Activated CD4-positive, alpha-beta T cell treated with anti-CD3 and anti-CD28 coated beads for 24 hours (primary cell): ENCODE data around the gene FPGS.
"Not testable (repeated sequence)": the region's sequence is repeated elsewhere in the genome, so short reads cannot be mapped to it uniquely, and the experiment has no call there.

Experiments
- DNase-seq, 2 donors: peaks; one replicate each; pipeline ENCODE4 v3.0.0-alpha.2; 2020; ENCODE audit warnings: low read depth in 2 of 2

The FPGS gene

DNA sequence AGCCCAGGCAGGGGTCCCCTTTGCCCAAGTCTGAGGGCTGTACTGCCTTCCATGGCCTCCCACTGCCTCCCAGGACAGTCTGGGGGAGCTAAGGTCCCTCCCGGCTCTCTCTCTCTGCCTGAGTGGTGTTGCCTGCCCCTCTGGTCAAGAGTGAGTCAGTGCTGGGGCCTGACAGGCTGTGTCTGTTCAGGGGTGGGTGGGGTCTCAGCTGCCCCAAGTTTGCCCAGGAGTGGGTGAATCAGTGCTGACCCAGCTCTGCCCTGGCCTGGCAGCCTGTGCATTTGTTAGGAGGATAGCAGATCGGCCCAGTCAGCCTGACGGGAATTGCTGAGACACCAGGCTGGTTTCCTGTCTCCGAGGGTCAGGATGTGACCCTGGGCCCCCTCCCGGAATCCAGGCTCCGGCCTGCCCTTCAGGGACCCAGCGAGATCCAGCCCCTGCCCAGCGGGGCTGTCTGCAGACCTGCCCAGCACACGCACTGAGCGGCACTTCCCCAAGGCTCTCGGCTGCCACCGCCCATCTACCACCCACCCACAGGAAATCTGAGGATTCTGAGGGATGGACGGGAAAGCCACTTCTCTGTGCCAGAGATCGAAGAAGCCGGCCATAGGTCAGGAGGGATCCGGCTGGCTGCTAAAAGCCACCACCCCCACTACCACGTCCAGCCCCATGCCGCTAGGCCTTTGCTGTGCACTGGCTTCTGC is 35.8 kb downstream of the FPGS start:
- no peak for DNase-seq

DNA sequence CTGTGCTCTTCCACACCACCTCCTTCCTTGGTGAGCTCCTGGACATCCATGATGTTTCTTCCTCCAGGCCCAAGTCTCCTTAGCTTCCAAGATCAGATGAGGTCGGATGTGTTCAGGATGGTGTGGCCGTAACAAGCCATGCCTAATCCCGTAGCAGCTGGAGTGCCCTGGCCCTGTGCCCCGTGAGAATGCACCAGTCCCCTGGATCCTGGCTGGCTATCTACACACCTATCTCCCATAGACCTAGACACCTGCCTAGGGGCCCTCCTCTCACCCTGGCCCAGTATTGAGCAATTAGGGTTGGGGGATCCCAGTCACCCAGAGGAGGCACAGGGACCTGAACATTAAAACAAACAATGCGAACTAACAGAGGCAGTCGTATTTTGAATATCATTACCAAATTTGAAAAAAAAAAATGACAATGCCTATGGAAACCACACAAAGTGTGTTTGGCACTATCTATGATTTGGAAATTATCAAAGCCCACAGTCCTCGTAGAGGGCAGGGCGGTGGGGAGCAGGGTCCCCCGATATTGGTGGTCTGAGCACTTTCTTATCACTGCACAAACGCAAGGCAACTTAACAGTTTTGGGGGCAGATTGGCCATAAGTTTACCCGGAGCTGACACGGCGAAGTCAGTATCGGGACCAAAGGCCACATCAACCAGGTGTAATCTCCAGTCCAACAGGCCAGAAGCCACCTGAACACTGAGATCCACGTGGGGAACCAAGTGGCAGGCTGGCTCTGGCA is 38.6 kb downstream of the FPGS start:
- no peak for DNase-seq

DNA sequence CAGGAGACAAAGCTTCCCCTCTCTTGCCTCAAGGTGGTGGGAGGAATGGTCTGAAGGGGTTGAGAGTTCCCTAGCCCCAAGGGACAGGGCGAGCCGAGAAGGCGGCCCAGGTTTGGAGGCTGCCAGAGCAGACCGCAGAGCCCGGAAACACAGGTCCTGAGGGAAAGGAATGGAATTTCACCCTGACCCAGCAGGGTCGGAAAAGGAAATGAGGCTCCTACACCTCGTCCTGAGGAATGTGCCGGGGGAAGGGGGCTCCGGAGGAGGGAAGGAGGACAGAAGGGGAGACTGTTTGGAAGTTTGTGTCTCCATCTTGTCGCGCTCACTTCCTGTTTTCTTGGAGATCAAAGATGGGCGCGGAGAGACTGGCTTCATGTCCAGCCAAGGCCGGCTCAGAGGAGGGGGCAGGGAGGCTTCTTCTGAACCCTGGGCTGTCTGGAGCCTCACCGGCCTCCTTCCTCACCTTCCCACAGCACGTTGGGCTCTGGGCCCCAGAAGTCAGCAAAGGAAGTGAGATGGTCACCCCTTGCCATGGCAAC is 42.2 kb downstream of the FPGS start:
- DNase-seq: no peak

GRCh38 chr9:127845619-127846018 is 42.9 kb downstream of the FPGS start:
- DNase-seq: not testable (repeated sequence)

GRCh38 chr9:127846443-127847177 is 43.9 kb downstream of the FPGS start:
- no peak for DNase-seq

DNA sequence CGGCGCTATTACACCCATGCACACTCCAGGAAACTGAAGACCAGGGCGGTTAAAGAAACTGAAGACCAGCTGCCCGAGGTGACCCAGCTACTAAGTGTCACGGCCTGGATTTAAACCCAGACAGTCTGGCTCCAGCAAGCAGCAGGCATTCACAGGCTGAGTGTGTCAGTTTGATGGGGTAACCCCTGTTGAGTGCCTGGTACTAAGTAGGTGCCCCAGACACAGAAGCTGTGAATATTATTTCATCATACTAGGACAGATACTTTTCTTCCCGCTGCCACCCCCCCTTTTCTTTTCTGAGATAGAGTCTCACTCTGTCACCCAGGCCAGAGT is 44.5 kb downstream of the FPGS start:
- no peak for DNase-seq

GRCh38 chr9:127847833-127848755 is 45.4 kb downstream of the FPGS start:
- no peak for DNase-seq

GRCh38 chr9:127848756-127849504 is 46.2 kb downstream of the FPGS start:
- no peak for DNase-seq

GRCh38 chr9:127850286-127850830 is 47.7 kb downstream of the FPGS start:
- DNase-seq: no peak

- no peak for DNase-seq
Measured at GRCh38 chr9:127852829-127853228, 50.1 kb downstream of the FPGS start.

DNA sequence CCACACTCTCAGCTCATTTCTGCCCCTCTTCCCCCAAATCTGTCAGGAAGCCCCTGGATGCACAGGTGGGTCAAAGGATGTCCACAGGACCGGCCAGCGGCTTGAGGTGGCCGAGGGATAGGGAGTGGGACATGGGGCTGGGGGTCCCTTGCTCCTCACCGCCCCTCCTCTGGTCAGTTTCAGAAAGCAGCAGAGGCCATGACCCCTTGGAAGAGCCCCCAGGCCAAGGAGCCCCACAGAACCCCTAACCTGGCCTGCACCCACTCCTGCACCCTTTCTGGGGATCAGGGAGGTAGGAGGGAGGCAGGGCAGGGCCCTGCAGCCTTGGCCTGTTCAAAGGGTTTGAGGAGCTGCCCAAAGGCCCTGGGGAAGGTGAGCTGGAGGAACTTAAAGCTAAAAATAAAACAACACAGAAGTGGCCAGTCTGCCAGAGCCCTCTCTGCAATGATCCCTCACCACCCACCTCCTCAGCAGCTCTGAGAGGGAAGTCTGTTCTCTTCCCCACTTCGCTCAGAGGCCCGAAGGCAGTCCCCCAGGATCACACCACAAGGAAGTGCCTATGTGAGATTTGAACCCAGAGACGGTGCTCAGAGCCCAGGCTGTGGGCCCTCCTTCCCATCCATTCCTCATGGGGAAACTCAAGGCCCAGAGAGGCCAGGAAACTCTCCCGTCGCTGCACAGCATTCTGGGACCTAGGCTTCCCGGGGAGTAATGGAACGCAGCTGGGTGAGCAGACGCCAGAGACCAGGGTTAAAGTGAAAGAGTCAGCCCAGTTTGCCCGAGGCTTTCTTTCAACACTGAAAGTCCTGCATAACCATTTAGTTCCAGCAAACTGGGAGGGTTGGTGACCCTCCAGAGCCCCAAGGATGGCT is 50.9 kb downstream of the FPGS start:
- no peak for DNase-seq

DNA sequence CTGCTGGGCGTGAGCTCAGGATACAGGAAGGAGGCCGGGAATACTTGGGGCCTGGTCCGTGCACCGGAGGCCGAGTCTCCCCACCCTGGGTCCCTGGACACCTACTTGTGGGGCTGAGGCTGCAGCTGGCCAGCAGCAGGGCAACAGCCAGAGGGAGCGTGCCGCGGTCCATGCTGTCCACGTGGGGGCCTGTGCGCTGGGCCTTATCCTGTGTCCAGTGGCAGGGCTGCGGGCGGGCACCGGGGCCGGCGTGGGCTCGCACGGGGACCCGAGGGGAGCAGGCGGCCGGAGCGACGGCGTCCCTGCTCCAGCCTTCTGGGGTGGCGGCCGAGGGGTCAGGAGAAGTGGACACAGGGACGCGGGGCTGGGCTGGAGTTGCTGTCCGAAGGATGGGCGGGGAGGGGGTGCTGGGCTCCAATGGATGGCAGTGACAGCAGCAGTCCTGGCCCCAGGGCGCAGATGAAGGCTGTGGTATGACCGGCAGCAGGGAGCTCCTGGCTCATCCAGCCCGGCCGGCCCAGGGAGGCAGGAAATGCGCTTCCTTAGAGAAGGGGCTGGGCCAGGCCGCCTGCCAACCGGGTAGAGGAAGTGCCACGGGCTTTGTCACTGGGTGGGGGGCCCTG is 51.6 kb downstream of the FPGS start, which contains the start of gene ENG:
Gene ENG, minus strand, starts transcription at position 475 of the 623 bp plus-strand sequence. Its CDS starts 303 bp downstream, at position 172.
- no peak for DNase-seq

DNA sequence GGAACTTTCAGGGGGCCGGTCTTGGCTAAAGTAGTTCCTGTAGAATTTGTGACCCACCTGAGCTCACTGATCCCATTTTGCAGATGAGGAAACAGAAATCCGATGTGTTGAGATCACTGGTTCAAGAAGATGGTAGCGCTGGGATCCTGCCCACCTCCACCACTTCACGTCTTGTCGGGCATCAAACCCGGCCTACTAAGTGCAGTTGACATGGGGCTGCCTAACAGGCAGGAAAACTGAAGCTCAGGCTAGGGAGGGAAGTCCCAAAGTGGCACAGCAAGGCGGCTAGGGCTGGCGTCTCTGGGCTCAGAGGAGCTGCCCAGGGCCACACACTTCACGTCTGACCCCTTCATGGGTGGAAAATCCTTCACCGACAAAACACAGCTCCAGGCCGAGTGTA is 52.3 kb downstream of the FPGS start:
- DNase-seq: no peak

DNA sequence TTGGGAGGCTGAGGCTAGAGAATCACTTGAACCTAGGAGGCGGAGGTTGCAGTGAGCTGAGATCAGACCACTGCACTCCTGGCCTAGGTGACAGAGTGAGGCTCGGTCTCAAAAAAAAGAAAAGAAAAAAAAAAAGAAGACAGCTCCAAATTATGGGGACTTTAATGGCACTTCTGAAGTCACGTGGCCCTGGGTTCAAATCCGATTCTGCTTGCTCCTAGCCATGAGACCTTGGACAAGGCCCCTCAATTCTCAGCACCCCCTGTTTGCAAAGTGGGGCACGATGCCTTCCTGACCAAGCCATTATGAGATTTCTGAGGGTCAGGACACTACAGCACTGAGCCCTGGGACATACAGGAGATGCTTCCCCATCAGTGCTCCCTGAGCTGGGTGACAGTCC is 52.8 kb downstream of the FPGS start:
- no peak for DNase-seq

- DNase-seq: no peak
Measured at GRCh38 chr9:127856094-127856728, 53.5 kb downstream of the FPGS start.

- no peak for DNase-seq
Measured at GRCh38 chr9:127856729-127857116, 54.0 kb downstream of the FPGS start.

DNA sequence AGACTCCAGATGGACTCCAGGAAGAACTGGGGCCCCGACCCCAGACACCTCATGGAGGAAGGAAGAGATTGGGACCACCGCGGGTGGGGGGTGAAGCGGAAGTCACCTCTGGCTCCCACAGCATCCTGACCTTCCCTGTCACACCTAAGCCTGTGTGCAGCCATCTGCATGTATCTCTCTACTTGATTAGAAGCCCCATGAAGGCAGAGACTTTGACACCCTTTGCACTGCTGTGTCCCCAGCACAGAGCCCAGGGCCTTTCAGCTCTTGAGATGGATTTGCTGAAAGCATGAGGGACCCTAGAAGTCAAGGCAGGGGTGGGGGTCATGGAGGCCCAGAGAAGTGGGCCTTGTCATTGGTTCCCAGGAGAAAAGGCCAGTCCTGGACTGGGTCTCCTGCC is 54.6 kb downstream of the FPGS start:
- DNase-seq: no peak

- DNase-seq: no peak
Measured at GRCh38 chr9:127858041-127858512, 55.4 kb downstream of the FPGS start.
